Skeletal muscle satellite cell (primary cell): ENCODE measurements around the gene MSI1.

Source experiments
- H3K27me3 ChIP-seq: 2 replicates; pipeline ENCODE4 v1.7.0; 2013; ENCODE audit warnings: low read length; ENCODE audit not compliant: control insufficient read depth, insufficient read depth
- H3K36me3 ChIP-seq: 2 replicates; pipeline ENCODE4 v1.7.0; 2013; ENCODE audit warnings: mild to moderate bottlenecking, control low read depth, low read length; ENCODE audit not compliant: insufficient read depth
- H3K4me1 ChIP-seq: 2 replicates; pipeline ENCODE4 v1.7.0; 2013; ENCODE audit warnings: low read length; ENCODE audit not compliant: control insufficient read depth, insufficient read depth
- H3K4me2 ChIP-seq: 2 replicates; pipeline ENCODE4 v1.7.0; 2013; ENCODE audit warnings: mild to moderate bottlenecking, low read length
- H3K4me3 ChIP-seq: 2 replicates; pipeline ENCODE4 v1.7.0; 2013; ENCODE audit warnings: low read length
- H3K9ac ChIP-seq: 2 replicates; pipeline ENCODE4 v1.7.0; 2013; ENCODE audit warnings: mild to moderate bottlenecking, low read depth, low read length, moderate library complexity
- H3K9me3 ChIP-seq: replicated peaks from 2 replicates; pipeline ENCODE4 v1.7.0; 2013; ENCODE audit warnings: mild to moderate bottlenecking, control low read depth, low read length

Gene MSI1

DNA sequence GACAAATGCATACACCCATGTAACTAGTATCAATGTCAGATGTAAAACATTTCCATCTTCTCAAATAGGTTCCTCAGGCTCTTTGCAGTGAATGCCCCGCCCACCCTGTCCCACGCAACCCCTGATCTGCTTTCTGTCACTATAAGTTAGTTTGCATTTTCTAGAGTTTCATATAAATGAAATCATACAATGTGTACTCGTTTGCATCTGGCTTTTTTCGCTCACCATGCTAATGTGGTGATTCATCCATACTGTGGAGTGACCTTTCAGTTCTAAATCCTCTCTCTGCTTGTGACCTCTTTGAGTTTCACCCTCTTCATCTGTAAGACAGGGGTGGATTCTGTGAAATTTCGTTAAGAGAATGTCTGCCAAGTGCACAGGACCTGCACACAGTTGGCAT is 30.6 kb upstream of the MSI1 start:
- Histone ChIP-seq H3K36me3 (no peaks in the 10 kb centered on the region), H3K9ac (no peak overlapping the region), H3K27me3 (peaks cover 60% of the 10 kb centered on the region), H3K4me2 (no peak overlapping the region), H3K4me3 (no peak overlapping the region), H3K9me3 (no peaks in the 10 kb centered on the region), H3K4me1 (no peaks in the 10 kb centered on the region)

DNA sequence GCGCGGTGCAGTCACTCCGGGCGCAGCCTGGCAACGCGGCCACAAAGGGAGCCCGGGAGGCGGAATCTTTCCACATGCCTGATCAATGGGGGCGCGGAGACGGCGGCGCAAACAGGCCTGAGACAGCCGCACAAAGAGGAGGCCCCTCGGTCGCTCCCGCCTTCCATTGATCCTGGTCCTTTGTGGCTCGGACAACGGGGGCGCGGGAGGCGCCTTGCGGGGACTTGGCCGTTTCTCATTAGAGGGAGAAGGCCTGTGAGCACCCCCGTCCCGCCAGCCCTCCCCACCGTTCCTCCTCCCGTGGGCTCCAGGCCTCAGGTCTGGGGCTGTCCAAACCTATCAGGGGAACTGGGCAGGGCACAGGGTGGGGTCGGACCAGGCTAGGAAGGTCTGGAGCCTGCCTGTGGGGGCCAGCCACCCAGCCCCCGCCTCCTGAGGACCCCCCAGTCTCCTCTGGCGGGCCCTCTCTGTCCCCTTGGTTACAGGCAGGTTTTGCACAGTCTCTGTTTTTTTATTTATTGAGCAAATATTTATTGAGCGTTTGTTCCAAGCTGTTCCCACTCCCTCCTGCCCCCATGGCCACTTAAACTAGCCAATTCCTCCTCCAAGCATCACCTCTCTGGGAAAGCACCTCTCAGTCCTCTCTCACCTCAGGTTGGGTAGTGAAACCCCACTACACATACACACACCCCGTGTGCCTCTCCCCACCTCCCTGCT is 29.0 kb upstream of the MSI1 start:
- H3K9ac ChIP-seq, result no peak overlapping the region
- H3K36me3 ChIP-seq, result no peaks in the 10 kb centered on the region
- H3K4me2 ChIP-seq, result no peak overlapping the region
- no peaks in the 10 kb centered on the region for H3K4me1 ChIP-seq
- H3K4me3 ChIP-seq, result no peak overlapping the region
- no peaks in the 10 kb centered on the region for H3K9me3 ChIP-seq
- peaks cover 63% of the 10 kb centered on the region for H3K27me3 ChIP-seq

GRCh38 chr12:120394483-120395367 is 25.8 kb upstream of the MSI1 start:
- no peak overlapping the region for H3K9ac ChIP-seq
- H3K4me1 ChIP-seq, result no peaks in the 10 kb centered on the region
- no peaks in the 10 kb centered on the region for H3K9me3 ChIP-seq
- no peak overlapping the region for H3K4me2 ChIP-seq
- H3K36me3 ChIP-seq, result no peaks in the 10 kb centered on the region
- H3K27me3 ChIP-seq, result peaks cover 63% of the 10 kb centered on the region
- H3K4me3 ChIP-seq, result no peak overlapping the region

DNA sequence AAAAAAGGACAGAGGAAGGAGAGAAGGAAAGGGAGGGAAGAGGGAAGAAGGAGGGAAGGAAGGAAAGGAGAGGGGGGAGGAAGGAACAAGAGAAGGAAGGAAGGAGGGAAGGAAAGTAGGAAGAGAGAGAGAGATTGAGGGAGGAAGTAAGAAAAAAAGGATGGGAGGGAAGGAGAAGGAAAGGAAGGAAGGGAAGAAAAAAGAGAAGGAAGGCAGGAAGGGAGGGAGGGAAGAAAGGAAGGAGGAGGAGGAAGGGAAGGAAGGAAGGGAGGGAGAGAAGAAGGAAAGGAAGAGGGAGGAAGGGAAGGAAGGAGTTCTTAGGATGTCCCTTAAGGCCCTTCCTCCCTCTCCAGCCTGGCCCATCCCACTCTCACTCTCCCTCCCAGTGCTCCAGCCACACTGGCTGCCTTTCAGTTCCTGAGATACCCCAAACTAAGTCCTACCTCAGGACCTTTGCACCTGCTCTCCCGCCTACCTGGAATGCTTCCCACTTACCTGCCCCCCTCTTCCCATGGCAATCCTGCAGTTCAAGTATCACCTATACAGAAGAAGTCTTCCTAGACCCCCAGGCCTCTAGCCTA is 21.7 kb upstream of the MSI1 start:
- Histone ChIP-seq H3K4me1 (no peaks in the 10 kb centered on the region), H3K4me3 (no peak overlapping the region), H3K9ac (no peak overlapping the region), H3K36me3 (no peaks in the 10 kb centered on the region), H3K9me3 (no peaks in the 10 kb centered on the region), H3K4me2 (no peak overlapping the region), H3K27me3 (peaks cover 62% of the 10 kb centered on the region)

DNA sequence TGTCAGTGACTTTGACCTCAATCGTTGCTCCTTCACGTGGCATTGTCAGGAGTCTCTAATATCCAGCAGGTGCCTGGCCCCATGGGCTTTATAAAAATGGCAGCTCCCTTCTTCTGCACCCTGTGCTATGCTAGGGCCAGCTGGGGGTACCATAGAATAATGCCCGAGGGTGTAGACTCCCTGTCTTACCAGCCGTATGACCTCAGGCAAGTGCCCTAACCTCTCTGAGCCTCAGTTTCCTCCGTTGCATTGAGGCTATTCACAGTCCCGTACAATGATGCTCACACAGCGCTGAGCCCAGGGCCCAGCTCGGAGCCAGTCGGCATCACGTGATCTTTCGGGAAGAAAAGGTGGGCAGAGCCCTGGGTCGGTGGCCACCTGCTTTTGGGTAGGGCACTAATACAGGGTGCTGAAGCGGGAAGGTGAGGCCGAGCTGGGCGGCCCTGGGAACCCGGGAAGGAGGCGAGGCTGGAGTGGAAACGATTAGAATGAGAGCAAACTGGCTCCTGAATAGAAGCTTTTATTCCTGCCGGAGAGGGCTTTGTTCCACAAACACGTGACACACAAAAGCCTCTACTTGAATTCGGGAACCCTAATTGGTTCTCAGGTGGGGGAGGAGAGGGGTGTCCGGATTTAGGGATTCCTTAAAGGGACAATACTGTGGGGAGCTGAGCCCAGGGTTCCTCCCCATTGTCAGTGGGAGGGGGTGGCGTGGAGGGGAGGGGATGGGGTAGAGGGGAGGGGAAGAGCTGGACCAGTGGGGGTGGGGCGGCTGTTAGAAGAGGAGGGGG is 19.9 kb upstream of the MSI1 start:
- no peaks in the 10 kb centered on the region for H3K9me3 ChIP-seq
- H3K36me3 ChIP-seq, result no peaks in the 10 kb centered on the region
- no peak overlapping the region for H3K9ac ChIP-seq
- no peaks in the 10 kb centered on the region for H3K4me1 ChIP-seq
- H3K4me2 ChIP-seq, result no peak overlapping the region
- peaks cover 45% of the 10 kb centered on the region for H3K27me3 ChIP-seq
- no peak overlapping the region for H3K4me3 ChIP-seq

- H3K4me2 ChIP-seq, result no peak overlapping the region
- H3K27me3 ChIP-seq, result peaks cover 28% of the 10 kb centered on the region
- H3K9me3 ChIP-seq, result no peaks in the 10 kb centered on the region
- H3K36me3 ChIP-seq, result no peaks in the 10 kb centered on the region
- no peak overlapping the region for H3K9ac ChIP-seq
- no peak overlapping the region for H3K4me3 ChIP-seq
- H3K4me1 ChIP-seq, result no peaks in the 10 kb centered on the region
Measured at GRCh38 chr12:120381752-120382419, 12.9 kb upstream of the MSI1 start.

DNA sequence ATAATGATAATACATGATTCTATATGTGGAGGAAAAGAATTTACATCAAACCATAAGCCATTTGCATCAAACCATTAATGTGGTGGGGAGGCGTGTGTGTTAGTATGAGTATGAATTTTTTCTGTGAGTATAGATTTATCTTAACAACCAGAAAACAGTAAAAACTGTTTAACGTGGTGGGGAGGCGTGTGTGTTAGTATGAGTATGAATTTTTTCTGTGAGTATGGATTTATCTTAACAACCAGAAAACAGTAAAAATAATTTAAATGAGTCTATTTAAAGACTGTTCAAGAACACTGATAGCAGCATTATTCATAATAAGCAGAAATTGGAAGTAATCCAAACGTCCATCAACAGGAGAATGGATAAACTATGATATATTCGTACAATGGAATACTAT is 9.1 kb upstream of the MSI1 start:
- no peak overlapping the region for H3K4me2 ChIP-seq
- no peaks in the 10 kb centered on the region for H3K36me3 ChIP-seq
- peaks cover 56% of the 10 kb centered on the region for H3K27me3 ChIP-seq
- no peaks in the 10 kb centered on the region for H3K9me3 ChIP-seq
- H3K4me3 ChIP-seq, result no peak overlapping the region
- no peaks in the 10 kb centered on the region for H3K4me1 ChIP-seq
- H3K9ac ChIP-seq, result no peak overlapping the region

GRCh38 chr12:120377611-120378010 is 8.6 kb upstream of the MSI1 start:
- Histone ChIP-seq H3K4me1 (no peaks in the 10 kb centered on the region), H3K36me3 (no peaks in the 10 kb centered on the region), H3K27me3 (peaks cover 60% of the 10 kb centered on the region), H3K4me2 (no peak overlapping the region), H3K9ac (no peak overlapping the region), H3K9me3 (no peaks in the 10 kb centered on the region), H3K4me3 (no peak overlapping the region)

DNA sequence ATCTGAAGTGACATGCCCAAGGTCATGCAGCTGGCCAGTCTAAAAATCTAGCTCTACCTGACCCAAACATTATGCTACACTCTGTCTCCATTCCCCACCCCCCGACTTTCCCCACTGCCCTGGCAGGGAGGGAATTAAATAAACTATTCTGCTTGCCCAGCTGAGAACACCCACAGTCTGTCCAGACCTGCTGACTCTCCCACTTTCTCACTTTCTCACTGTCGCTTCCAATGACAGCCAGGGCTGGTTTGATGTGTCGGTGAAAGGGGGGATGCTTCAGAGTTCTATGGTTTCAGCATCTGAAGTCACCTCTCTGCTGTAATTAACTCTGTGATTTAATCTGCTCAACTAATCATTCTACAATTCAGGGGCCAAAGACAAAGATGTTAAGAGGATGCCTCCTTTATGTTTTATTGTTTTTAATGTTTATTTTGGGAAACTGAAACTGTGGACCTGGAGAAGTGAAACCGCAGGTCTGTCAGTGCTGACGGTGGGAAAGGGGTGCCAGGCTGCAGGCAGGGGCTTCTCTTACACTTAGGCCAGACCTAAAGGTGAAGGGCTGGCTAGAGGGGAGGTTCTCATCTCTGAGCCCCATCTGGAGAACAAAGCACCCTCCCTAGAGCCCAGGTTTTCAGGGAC is 8.1 kb upstream of the MSI1 start:
- no peaks in the 10 kb centered on the region for H3K9me3 ChIP-seq
- no peak overlapping the region for H3K4me3 ChIP-seq
- H3K4me2 ChIP-seq, result no peak overlapping the region
- H3K36me3 ChIP-seq, result no peaks in the 10 kb centered on the region
- no peaks in the 10 kb centered on the region for H3K4me1 ChIP-seq
- peaks cover 58% of the 10 kb centered on the region for H3K27me3 ChIP-seq
- no peak overlapping the region for H3K9ac ChIP-seq

GRCh38 chr12:120376416-120376815 is 7.5 kb upstream of the MSI1 start:
- Histone ChIP-seq H3K9ac (no peak overlapping the region), H3K4me3 (no peak overlapping the region), H3K36me3 (no peaks in the 10 kb centered on the region), H3K27me3 (peaks cover 58% of the 10 kb centered on the region), H3K4me2 (no peak overlapping the region), H3K9me3 (no peaks in the 10 kb centered on the region), H3K4me1 (no peaks in the 10 kb centered on the region)
